Spinal cord (tissue), 10 donors: Measurements from ENCODE around the gene PEF1. TPM values are rescaled to one million over a fixed set of nuclear protein-coding genes. Genes with fewer than 3 reads are reported as not detected.

ENCODE experiments used
- DNase-seq, 6 donors: peaks; one replicate each; pipeline versions ENCODE4 v3.0.0 to v3.0.0-alpha.2; 2013 to 2015; ENCODE audit warnings: low spot score in 6 of 6, low read depth in 4 of 6
- H3K27ac ChIP-seq: one replicate; pipeline ENCODE4 v1.5.1; 2013; ENCODE audit warnings: low read depth, low read length, control low read depth
- H3K27me3 ChIP-seq: one replicate; pipeline ENCODE4 v1.6.1; 2013; ENCODE audit warnings: low read length; ENCODE audit not compliant: control insufficient read depth, insufficient read depth
- H3K36me3 ChIP-seq: one replicate; pipeline ENCODE4 v1.6.1; 2013; ENCODE audit warnings: low read length; ENCODE audit not compliant: control insufficient read depth, insufficient read depth
- H3K4me1 ChIP-seq: one replicate; pipeline ENCODE4 v1.6.1; 2013; ENCODE audit warnings: low read length; ENCODE audit not compliant: control insufficient read depth, insufficient read depth
- H3K4me3 ChIP-seq: one replicate; pipeline ENCODE4 v1.5.1; 2013; ENCODE audit warnings: low read depth, low read length, control low read depth
- H3K9me3 ChIP-seq: one replicate; pipeline ENCODE4 v1.6.1; 2013; ENCODE audit warnings: low read length; ENCODE audit not compliant: control insufficient read depth, insufficient read depth
- WGBS: methylation state at CpG from one replicate; pipeline ENCODE4 v1.1.5; 2013; ENCODE audit warnings: missing lambda C conversion rate; ENCODE audit not compliant: insufficient coverage; 5-methylcytosine and 5-hydroxymethylcytosine counted together
- polyA plus RNA-seq, 2 donors: library from polyadenylated mRNA; unstranded; fragments of 120-200 nt; gene quantifications; one replicate each; pipeline ENCODE4 v1.2.1, GENCODE V29; 2013; ENCODE audit not compliant: insufficient read length in 2 of 2
- total RNA-seq, 2 donors: library from RNA; depleted of rRNA in 1 of 2; stranded (reverse); fragments of 120-200 nt in 1 of 2; fragments of >200 nt in 1 of 2; gene quantifications; one replicate each; pipeline versions ENCODE4 v1.2.3 to v1.2.4, GENCODE V29; 2013 to 2014
- donor health status: healthy.

The PEF1 gene
- total and polyA plus RNA-seq, 4 donors, result 66.1 to 78.2 (median 77.7) TPM

- 62% methylated on average over 7 of the region's 8 CpGs for WGBS
- H3K4me3 ChIP-seq, result no peak overlapping the region
- no peaks in the 10 kb centered on the region for H3K9me3 ChIP-seq
- H3K27ac ChIP-seq, result no peak overlapping the region
- H3K36me3 ChIP-seq, result peaks cover 48% of the 10 kb centered on the region
- H3K4me1 ChIP-seq, result peaks cover 55% of the 10 kb centered on the region
- H3K27me3 ChIP-seq, result no peaks in the 10 kb centered on the region
- peak in 1 of 6 donors; percentile 81 for DNase-seq
These were observed 29.9 kb upstream of the PEF1 start for GRCh38 chr1:31674626-31675025.

DNA sequence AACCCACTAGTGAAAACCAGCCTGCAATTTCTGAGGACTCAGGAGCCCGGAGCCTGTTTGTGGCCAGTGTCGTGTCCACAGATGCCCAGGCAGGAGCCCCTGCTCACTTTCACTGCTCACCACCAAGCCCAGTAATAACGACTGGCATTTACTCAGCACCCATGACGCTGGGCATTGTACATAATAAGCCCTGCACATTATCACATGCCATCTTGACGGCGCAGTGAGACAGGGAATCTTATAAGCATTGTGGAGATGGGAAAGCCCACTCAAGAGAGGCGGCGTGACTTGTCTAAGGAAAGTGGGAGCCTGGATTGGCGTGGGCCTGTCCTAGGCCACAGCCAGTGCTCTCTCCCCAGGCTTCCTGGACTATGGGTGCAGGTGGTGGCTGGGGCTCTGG, 28.8 kb upstream of the PEF1 start:
- Histone ChIP-seq H3K4me1 (peaks cover 66% of the 10 kb centered on the region), H3K4me3 (no peak overlapping the region), H3K27ac (no peak overlapping the region), H3K9me3 (no peaks in the 10 kb centered on the region), H3K36me3 (peaks cover 44% of the 10 kb centered on the region), H3K27me3 (no peaks in the 10 kb centered on the region)
- DNase-seq, result no peak
- 84% methylated on average over 7 of the region's 9 CpGs for WGBS

- Histone ChIP-seq H3K27ac (peak overlapping the region; percentile 33), H3K4me3 (no peak overlapping the region), H3K27me3 (no peaks in the 10 kb centered on the region), H3K4me1 (peaks cover 70% of the 10 kb centered on the region), H3K36me3 (peaks cover 49% of the 10 kb centered on the region), H3K9me3 (no peaks in the 10 kb centered on the region)
- 50% methylated on average over 10 of the region's 13 CpGs for WGBS
- peak in 2 of 6 donors; percentile 65 to 94 for DNase-seq
These were observed 28.3 kb upstream of the PEF1 start for GRCh38 chr1:31672986-31673385.

DNA sequence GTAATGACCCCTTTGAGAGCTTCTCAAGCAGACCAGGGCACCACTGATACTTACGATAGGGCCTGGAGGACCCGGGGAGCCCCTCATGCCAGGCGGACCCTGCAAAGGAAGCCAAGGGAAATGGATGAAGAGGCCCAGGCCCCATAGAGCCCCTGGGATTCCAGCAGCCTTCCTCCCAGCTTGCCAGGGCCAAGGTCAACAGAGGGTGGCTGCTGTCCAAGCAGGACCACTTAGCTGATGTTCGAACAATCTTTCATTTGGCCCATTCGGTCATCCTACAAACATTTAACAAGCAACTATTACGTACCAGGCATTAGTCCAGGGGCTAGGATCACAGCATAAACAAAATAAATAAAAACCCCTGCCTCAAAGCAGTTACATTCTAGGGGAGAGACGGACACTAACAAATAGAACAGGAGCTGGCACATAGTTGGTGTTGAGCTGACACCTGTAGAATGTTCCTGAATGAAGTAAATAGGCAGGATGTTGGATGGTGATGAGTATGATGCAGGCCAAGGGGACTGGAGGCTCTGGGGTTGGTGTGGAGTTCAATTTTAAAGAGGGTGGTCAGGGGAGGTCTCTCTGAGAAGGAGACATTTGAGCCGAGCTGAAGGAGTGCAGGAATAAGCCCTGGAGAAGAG, 27.0 kb upstream of the PEF1 start:
- H3K27me3 ChIP-seq, result no peaks in the 10 kb centered on the region
- WGBS, result 66% methylated on average over 7 of the region's 8 CpGs
- no peaks in the 10 kb centered on the region for H3K9me3 ChIP-seq
- peak overlapping the region; percentile 82 for H3K27ac ChIP-seq
- peaks cover 79% of the 10 kb centered on the region for H3K4me1 ChIP-seq
- H3K36me3 ChIP-seq, result peaks cover 57% of the 10 kb centered on the region
- no peak overlapping the region for H3K4me3 ChIP-seq
- DNase-seq, result no peak

DNA sequence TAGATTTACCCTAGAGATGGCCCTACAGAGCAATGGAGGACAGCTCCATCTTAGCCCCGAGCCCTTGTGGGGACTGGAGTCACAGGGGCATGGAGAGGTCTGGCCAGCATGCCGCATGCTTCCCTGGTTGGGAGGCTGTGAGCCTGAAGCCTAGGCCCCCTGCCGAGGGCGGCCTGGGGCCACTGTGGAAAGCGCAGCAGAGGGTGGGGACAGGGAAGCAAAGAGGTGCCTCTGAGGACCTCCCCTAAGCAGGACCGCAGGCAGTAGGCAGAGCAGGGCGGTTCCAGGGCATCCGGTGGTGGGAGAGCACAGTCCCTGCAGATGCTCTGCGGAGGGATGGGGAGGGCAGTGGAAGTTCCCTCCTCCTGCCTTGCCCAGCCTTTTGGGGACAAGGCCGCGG, 26.5 kb upstream of the PEF1 start:
- peak overlapping the region; percentile 82 for H3K27ac ChIP-seq
- DNase-seq, result no peak
- 86% methylated on average over 10 of the region's 11 CpGs for WGBS
- H3K36me3 ChIP-seq, result peaks cover 62% of the 10 kb centered on the region
- peaks cover 84% of the 10 kb centered on the region for H3K4me1 ChIP-seq
- no peak overlapping the region for H3K4me3 ChIP-seq
- no peaks in the 10 kb centered on the region for H3K27me3 ChIP-seq
- no peaks in the 10 kb centered on the region for H3K9me3 ChIP-seq

GRCh38 chr1:31670593-31670964, 25.9 kb upstream of the PEF1 start:
- H3K36me3 ChIP-seq, result peaks cover 68% of the 10 kb centered on the region
- no peaks in the 10 kb centered on the region for H3K27me3 ChIP-seq
- peak overlapping the region; percentile 0 for H3K4me3 ChIP-seq
- peak overlapping the region; percentile 82 for H3K27ac ChIP-seq
- peaks cover 90% of the 10 kb centered on the region for H3K4me1 ChIP-seq
- 30% methylated on average over 6 of the region's 6 CpGs for WGBS
- DNase-seq, result peak in 1 of 6 donors; percentile 18
- no peaks in the 10 kb centered on the region for H3K9me3 ChIP-seq

DNA sequence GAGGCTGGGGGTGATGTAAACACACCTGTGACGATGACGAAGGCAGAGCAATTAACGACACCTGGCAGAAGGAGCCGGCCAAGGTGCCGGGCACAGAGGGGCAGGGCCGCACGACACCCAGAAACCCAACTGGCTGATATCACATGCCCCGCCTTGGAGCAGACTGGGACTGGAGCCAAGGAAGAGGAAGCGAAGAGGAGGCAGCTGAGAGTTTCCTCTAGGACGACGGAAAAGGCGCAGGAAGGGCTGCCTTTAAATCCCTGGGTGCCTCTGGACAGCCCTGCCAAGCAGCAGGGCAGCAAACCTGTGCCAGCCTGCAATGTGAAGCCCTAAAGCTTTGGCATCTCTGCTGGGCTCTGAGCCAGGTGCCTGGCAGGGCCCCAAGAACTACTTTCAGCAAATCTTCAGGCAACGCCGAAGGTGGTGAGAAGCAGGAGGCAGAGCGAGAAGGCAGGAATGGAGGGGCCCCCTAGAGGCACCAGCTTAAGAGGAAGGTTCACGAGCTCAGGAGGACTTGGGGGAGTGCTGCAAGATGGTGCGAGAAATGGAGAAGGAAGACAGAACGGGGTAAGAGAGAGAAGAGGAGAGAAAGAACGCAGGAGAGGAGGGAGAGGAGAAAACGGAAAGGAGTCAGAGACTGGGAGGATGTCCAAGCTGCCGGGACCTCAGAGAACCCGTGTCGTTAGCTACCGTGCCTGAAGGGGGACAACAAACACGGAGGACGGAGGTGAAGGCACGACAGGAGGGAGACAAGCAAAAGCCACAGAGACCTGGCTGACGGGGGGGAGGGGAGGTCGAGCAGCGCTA, 25.3 kb upstream of the PEF1 start:
- Histone ChIP-seq H3K27me3 (no peaks in the 10 kb centered on the region), H3K4me1 (peaks cover 92% of the 10 kb centered on the region), H3K9me3 (no peaks in the 10 kb centered on the region), H3K36me3 (peaks cover 68% of the 10 kb centered on the region), H3K4me3 (peak overlapping the region; percentile 0), H3K27ac (peak overlapping the region; percentile 82)
- 8% methylated on average over 30 of the region's 30 CpGs for WGBS
- peak; percentile 50 to 97 (median 78) for DNase-seq

- H3K27me3 ChIP-seq, result no peaks in the 10 kb centered on the region
- H3K4me1 ChIP-seq, result peaks cover 88% of the 10 kb centered on the region
- peaks cover 68% of the 10 kb centered on the region for H3K36me3 ChIP-seq
- H3K27ac ChIP-seq, result peak overlapping the region; percentile 82
- DNase-seq, result no peak
- no peak overlapping the region for H3K4me3 ChIP-seq
- 49% methylated on average over 5 of the region's 7 CpGs for WGBS
- H3K9me3 ChIP-seq, result no peaks in the 10 kb centered on the region
These were observed 24.7 kb upstream of the PEF1 start for GRCh38 chr1:31669433-31669785.

GRCh38 chr1:31668303-31668883, 23.7 kb upstream of the PEF1 start:
- H3K4me1 ChIP-seq, result peaks cover 82% of the 10 kb centered on the region
- no peaks in the 10 kb centered on the region for H3K27me3 ChIP-seq
- 61% methylated on average over 10 of the region's 11 CpGs for WGBS
- no peak for DNase-seq
- no peak overlapping the region for H3K4me3 ChIP-seq
- no peak overlapping the region for H3K27ac ChIP-seq
- H3K9me3 ChIP-seq, result no peaks in the 10 kb centered on the region
- peaks cover 62% of the 10 kb centered on the region for H3K36me3 ChIP-seq
